OCI-LY3 (cell line): ENCODE measurements around the gene FGF5.

Experiments
- CTCF ChIP-seq: fragments of 200-600, 300-600 bp; sonication (generic); IDR thresholded peaks from 2 replicates; pipeline ENCODE4 v1.5.1; 2014; ENCODE audit warnings: antibody characterized with exemption, low read length, low read depth
- EZH2phosphoT487 ChIP-seq: fragments of 200-600 bp; shearing (Covaris generic); IDR thresholded peaks from 2 replicates; pipeline ENCODE4 v1.6.1; 2018; ENCODE audit warnings: antibody characterized with exemption, mixed run types, low read depth

DNA sequence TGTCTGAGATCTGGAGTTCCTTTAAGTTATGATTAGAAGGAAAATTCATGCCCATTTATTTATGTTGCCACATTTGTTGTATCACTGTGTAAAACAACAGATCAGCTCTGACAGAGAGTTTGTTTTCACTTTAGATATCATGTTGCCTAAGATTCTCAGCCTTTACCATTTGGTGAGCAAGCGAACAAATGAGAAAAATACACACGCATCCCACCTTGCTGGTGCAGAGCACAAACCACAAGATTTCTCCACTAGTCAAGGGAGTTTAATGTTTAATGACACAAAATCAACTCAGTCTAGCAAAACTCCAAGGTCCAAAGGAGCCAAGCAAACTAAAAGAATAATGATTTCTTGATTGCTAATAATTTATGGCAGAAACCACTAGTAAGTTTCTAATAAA lies 27.7 kb downstream of the FGF5 start:
- TF ChIP-seq CTCF = no peak
- no peak for TF ChIP-seq EZH2phosphoT487
